ENCODE data around the gene MYO7B.

MYO7B gene

DNA sequence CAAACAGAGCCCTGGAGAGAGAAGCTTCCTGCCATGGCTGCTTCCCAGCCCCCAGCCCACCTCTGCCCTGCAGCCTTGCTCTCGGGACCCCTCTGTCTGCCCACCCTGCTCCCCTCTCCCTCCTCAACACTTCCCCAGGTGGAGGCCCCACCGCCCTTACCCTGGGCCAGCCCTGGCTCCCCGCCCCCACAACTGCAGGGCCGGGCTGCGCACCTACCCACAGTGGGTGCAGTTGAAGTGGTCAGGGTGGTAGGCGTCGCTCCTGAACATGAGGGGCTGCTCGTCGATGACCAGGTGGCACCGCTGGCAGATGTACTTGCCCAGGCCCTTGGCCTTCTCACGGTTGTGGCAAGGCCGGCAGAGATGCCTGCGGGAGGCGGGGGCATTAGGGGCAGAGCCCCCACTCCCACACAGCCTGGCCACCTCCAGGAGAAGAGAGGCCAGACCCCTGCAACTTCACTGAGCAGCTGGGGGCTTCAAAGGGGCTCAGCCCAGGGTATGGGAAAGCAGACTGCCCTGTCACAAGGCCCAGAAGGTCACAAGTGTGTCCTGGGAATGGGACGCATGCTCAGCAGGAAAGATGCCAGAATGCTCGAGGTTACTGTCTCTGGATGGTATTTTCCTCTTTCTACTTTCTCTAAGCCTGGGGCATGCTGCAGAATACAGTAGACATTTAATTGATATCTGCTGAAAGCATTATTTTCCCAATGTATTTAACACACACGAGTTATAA, 107.4 kb downstream of the MYO7B start (continued):
- TF ChIP-seq, protein P1, sequence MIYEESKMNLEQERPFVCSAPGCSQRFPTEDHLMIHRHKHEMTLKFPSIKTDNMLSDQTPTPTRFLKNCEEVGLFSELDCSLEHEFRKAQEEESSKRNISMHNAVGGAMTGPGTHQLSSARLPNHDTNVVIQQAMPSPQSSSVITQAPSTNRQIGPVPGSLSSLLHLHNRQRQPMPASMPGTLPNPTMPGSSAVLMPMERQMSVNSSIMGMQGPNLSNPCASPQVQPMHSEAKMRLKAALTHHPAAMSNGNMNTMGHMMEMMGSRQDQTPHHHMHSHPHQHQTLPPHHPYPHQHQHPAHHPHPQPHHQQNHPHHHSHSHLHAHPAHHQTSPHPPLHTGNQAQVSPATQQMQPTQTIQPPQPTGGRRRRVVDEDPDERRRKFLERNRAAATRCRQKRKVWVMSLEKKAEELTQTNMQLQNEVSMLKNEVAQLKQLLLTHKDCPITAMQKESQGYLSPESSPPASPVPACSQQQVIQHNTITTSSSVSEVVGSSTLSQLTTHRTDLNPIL (CRISPR knock-in tag; IDR thresholded peaks at IDR 0.05; ENCODE audit: low read depth): no peak
- TF ChIP-seq SNAI2 (CRISPR knock-in tag; IDR thresholded peaks at IDR 0.05) (no peak), GLIS3 (CRISPR knock-in tag; IDR thresholded peaks at IDR 0.05) (no peak)

DNA sequence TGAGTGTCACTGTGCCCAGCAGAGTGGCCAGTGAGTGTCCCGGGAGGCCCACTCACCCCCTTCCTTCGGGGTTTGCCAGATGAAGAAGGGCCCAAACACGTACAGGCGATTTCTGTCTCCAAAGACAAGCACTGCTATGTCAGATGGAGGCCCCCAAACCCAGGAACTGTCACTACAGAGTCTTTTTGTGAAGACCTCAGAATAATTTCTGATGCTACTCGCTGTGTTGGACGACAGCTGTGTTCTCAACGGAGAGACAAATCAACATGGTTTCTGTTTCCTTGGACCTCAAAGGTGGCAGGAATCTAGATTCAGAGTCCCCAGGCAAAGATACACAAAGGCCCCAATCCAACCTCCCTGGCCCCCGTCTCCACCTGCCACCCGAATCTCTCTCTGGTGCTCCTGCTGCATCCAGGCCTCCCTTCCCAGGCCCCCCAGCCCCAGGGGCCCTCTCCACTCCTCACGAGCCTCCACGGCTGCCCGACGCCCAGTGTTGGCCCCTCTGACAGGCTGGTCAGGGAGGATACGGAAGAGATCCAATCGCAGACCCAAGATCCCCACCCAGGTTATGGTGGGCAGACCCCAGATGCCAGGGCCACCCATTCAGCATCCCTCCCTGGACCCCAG, 108.1 kb downstream of the MYO7B start:
- no peak for ATAC-seq
- TF ChIP-seq CSDC2 (CRISPR knock-in tag; IDR thresholded peaks at IDR 0.05): no peak
- TF ChIP-seq BACH2 (CRISPR knock-in tag; IDR thresholded peaks at IDR 0.05; ENCODE audit: borderline replicate concordance): no peak
- TF ChIP-seq, protein P2, sequence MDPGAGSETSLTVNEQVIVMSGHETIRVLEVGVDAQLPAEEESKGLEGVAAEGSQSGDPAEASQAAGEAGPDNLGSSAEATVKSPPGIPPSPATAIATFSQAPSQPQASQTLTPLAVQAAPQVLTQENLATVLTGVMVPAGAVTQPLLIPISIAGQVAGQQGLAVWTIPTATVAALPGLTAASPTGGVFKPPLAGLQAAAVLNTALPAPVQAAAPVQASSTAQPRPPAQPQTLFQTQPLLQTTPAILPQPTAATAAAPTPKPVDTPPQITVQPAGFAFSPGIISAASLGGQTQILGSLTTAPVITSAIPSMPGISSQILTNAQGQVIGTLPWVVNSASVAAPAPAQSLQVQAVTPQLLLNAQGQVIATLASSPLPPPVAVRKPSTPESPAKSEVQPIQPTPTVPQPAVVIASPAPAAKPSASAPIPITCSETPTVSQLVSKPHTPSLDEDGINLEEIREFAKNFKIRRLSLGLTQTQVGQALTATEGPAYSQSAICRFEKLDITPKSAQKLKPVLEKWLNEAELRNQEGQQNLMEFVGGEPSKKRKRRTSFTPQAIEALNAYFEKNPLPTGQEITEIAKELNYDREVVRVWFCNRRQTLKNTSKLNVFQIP (CRISPR knock-in tag; IDR thresholded peaks at IDR 0.05; ENCODE audit: borderline replicate concordance, low read depth): no peak
- TF ChIP-seq, protein P3, sequence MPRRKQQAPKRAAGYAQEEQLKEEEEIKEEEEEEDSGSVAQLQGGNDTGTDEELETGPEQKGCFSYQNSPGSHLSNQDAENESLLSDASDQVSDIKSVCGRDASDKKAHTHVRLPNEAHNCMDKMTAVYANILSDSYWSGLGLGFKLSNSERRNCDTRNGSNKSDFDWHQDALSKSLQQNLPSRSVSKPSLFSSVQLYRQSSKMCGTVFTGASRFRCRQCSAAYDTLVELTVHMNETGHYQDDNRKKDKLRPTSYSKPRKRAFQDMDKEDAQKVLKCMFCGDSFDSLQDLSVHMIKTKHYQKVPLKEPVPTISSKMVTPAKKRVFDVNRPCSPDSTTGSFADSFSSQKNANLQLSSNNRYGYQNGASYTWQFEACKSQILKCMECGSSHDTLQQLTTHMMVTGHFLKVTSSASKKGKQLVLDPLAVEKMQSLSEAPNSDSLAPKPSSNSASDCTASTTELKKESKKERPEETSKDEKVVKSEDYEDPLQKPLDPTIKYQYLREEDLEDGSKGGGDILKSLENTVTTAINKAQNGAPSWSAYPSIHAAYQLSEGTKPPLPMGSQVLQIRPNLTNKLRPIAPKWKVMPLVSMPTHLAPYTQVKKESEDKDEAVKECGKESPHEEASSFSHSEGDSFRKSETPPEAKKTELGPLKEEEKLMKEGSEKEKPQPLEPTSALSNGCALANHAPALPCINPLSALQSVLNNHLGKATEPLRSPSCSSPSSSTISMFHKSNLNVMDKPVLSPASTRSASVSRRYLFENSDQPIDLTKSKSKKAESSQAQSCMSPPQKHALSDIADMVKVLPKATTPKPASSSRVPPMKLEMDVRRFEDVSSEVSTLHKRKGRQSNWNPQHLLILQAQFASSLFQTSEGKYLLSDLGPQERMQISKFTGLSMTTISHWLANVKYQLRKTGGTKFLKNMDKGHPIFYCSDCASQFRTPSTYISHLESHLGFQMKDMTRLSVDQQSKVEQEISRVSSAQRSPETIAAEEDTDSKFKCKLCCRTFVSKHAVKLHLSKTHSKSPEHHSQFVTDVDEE (CRISPR knock-in tag; IDR thresholded peaks at IDR 0.05): no peak
- no peak for TF ChIP-seq GLIS3 (CRISPR knock-in tag; IDR thresholded peaks at IDR 0.05)
- no peak for TF ChIP-seq ZNF8 (CRISPR knock-in tag; IDR thresholded peaks at IDR 0.05)

DNA sequence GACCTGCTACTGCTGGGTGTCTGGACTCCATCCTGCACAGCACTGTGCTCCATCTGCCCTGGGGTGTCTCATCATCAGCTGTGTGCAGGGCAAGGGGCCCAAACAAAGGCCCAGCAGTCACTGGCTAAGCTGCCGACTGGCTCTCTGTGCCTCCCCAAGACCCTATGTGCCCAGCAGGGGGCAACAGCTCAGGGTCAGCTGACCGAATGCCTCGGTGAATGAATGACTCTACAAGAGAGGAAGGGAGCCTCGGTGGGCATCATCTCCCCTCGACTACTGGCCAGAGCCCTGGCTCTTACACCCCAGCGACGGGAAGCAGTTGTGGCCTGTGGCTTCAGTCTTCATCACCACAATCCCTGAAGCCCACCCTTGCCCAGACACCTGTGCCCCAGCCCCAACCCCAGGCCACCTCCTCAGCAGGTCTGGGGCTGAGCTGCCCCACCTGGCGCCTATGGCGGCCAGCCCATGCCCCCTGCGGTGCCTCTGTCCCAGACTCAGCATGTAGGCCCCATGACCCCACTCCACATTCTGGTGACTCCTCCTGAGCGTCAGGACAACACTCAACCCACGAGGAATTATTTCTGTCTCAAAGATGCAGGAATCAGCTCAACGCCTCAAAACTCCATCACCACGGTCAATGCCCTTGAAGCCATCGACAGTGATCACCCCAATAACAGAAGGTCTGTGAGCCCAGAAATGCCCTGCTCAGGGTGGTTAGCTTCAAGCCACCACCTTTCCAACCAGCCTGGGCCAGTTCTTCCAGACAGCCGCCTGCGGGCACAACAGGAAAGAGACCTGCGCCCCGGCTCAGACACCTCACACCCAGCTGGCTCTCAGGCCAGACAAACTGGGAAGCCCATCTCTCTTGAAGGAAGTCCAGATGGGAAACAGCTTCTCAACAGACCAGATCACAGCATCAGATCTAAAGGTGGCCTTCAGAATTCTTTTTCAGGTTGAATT, 108.9 kb downstream of the MYO7B start:
- ATAC-seq: no peak
- TF ChIP-seq, protein P1 (CRISPR knock-in tag; IDR thresholded peaks at IDR 0.05; ENCODE audit: low read depth): no peak
- TF ChIP-seq ZFP3 (CRISPR knock-in tag; IDR thresholded peaks at IDR 0.05) (no peak), ZNF70 (CRISPR knock-in tag; IDR thresholded peaks at IDR 0.05) (no peak), CSDC2 (CRISPR knock-in tag; IDR thresholded peaks at IDR 0.05) (no peak), TCF4 (CRISPR knock-in tag; IDR thresholded peaks at IDR 0.05; ENCODE audit: borderline replicate concordance) (no peak), PPARA (CRISPR knock-in tag; IDR thresholded peaks at IDR 0.05; ENCODE audit: borderline replicate concordance) (no peak), SNAI2 (CRISPR knock-in tag; IDR thresholded peaks at IDR 0.05) (no peak), OSR1 (CRISPR knock-in tag; IDR thresholded peaks at IDR 0.05) (no peak), BACH2 (CRISPR knock-in tag; IDR thresholded peaks at IDR 0.05; ENCODE audit: borderline replicate concordance) (no peak), ZC3H10 (CRISPR knock-in tag; IDR thresholded peaks at IDR 0.05) (no peak), ESRRG (CRISPR knock-in tag; IDR thresholded peaks at IDR 0.05) (no peak), ZFP30 (CRISPR knock-in tag; IDR thresholded peaks at IDR 0.05) (no peak), GLIS3 (CRISPR knock-in tag; IDR thresholded peaks at IDR 0.05) (no peak)
- TF ChIP-seq, protein P2 (CRISPR knock-in tag; IDR thresholded peaks at IDR 0.05; ENCODE audit: borderline replicate concordance, low read depth): no peak
- TF ChIP-seq, protein P4, sequence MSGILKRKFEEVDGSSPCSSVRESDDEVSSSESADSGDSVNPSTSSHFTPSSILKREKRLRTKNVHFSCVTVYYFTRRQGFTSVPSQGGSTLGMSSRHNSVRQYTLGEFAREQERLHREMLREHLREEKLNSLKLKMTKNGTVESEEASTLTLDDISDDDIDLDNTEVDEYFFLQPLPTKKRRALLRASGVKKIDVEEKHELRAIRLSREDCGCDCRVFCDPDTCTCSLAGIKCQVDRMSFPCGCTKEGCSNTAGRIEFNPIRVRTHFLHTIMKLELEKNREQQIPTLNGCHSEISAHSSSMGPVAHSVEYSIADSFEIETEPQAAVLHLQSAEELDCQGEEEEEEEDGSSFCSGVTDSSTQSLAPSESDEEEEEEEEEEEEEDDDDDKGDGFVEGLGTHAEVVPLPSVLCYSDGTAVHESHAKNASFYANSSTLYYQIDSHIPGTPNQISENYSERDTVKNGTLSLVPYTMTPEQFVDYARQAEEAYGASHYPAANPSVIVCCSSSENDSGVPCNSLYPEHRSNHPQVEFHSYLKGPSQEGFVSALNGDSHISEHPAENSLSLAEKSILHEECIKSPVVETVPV (CRISPR knock-in tag; IDR thresholded peaks at IDR 0.05): no peak

Data from SK-N-SH treated with all-trans-retinoic acid at 6 μM for 48 hours (cell line).